LHCN-M2 (cell line): ENCODE measurements around the gene PSMD7. TPM values are rescaled to one million over a fixed set of nuclear protein-coding genes. Genes with fewer than 3 reads are reported as not detected.
"Not testable (repeated sequence)": the region's sequence is repeated elsewhere in the genome, so short reads cannot be mapped to it uniquely, and the experiment has no call there.

Experiments
- DNase-seq: peaks from one replicate; pipeline ENCODE4 v3.0.0-alpha.2; 2012; ENCODE audit warnings: low read depth
- total RNA-seq: library from RNA; depleted of rRNA; stranded (reverse); fragments of >200 nt; gene quantifications from 2 replicates; pipeline ENCODE4 v1.2.3, GENCODE V29; 2014

PSMD7 gene
- total RNA-seq, 1 experiment from 2014 or later: 99.2 TPM

- no peak for DNase-seq
These were observed 546 bp upstream of the PSMD7 start for GRCh38 chr16:74296104-74296431.

- peak; percentile 21 for DNase-seq
These were observed 591 bp downstream of the PSMD7 start for GRCh38 chr16:74297145-74297665.

GRCh38 chr16:74298104-74298503, 1.5 kb downstream of the PSMD7 start:
- no peak for DNase-seq

DNA sequence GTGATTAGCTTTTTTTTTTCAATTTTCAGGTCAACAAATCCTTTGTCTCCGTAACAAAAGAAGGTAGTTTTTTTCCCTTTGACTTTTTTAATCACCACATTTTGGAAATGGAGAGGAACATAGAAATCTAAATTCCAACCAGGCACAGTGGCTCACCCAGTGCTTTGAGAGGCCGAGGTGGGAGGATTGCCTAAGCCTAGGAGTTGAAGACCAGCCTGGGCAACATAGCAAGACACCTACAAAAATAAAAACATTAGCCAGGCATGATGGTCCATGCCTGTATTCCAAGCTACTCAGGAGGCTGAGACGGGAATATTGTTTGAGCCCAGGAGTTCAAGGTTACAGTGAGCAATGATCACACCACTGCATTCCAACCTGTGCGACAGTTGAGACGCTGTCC, 5.7 kb downstream of the PSMD7 start:
- DNase-seq: no peak

DNA sequence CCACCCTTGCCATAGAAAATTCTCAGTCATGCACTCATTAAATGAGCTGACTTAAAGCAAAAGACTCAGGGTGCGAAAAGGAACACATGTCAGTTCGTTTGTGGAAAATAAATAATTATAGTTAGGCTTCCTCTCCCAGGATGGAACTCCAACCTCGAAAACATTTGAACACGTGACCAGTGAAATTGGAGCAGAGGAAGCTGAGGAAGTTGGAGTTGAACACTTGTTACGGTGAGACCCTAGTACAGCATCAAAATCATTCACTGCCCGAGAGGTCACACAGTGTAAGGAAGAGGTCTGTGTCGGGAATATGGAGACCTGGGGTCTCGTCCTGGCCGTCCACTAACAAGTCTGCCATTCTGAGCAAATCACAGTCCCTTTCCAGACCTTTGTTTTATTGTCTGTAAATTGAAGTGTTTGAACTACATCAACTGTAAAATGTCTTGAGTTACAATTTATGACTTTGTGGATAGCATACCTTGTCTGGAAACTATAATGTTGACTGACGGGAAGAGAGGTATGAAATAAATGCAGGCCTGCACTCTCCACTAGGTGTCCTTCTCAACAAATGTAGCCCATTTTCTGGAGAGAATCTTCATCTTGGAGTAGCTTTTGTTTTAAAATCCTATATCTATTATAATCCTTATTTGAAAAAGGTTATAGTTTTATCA, 7.7 kb downstream of the PSMD7 start:
- peak; percentile 13 for DNase-seq

DNA sequence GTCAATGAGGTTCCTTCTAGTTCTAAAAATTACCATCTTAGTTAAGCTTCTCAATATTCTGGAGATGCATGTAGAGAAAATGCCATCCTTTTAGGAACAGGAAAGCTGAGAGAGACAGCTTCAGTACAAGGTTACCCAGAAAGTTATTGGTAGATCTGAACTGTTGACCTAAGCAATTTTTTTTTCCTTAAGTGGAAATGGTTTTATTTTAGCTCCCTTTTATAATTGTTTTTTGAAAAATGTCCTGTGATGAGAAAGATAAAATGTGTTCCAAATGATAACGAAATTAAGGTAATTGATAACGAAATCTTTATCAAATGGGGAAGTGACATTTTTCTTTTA, 8.2 kb downstream of the PSMD7 start:
- DNase-seq: no peak

- DNase-seq: no peak
These were observed 8.7 kb downstream of the PSMD7 start for GRCh38 chr16:74305281-74305680.

DNA sequence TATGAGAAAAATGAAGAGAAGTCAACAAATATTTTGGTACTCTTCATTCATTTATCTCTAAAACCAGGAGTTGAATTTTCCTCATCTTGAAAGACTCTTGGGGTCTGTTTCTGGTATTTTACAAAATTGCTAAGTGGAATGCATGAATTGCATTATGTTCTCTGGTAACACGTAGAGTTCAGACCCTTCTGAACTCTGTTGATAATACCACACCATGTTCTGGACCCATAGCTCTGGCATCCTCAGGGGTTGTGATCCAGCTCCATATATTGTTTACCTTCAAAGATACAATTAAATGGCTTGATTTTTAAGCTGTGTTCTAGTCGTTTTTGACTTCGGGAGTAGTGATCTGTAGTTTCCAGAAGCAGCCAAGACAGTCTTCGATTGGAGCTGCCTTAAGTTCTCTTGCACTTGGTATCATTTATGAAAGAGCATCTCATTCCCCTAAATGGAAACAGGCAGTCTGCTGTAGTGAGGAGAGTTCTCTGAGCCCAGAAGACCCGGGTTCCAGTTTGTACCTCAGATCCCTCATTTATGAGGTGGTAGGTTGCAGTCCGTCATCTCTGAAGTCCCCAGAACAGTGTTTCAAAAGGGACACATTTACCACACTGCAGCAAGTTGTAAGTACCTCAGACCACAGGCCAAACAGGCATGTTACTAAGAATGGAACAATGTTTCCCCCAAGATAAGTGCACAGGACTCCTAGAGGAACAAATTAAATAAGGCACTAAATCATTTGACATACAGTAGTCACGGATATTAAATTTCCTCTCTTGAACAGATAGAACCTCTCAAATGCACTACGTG, 9.6 kb downstream of the PSMD7 start:
- no peak for DNase-seq

DNA sequence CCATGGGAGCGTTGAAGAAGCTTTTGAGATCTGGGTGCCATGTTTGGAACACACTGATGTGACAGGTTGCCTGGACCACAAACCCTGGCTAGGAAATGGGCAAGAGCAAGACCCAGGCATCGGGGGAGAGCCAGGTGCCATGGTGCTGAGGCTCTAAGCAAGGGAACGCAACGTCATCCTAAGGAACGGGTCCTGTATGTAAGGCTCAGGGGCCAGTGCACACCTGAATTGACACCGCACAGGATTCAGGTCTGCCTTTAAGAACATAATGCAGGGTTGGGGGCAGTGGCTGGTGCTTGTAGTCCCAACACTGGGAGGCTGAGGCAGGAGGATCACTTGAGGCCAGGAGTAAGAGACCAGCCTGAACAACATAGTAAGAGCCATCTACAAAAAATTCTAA, 10.8 kb downstream of the PSMD7 start:
- no peak for DNase-seq

DNA sequence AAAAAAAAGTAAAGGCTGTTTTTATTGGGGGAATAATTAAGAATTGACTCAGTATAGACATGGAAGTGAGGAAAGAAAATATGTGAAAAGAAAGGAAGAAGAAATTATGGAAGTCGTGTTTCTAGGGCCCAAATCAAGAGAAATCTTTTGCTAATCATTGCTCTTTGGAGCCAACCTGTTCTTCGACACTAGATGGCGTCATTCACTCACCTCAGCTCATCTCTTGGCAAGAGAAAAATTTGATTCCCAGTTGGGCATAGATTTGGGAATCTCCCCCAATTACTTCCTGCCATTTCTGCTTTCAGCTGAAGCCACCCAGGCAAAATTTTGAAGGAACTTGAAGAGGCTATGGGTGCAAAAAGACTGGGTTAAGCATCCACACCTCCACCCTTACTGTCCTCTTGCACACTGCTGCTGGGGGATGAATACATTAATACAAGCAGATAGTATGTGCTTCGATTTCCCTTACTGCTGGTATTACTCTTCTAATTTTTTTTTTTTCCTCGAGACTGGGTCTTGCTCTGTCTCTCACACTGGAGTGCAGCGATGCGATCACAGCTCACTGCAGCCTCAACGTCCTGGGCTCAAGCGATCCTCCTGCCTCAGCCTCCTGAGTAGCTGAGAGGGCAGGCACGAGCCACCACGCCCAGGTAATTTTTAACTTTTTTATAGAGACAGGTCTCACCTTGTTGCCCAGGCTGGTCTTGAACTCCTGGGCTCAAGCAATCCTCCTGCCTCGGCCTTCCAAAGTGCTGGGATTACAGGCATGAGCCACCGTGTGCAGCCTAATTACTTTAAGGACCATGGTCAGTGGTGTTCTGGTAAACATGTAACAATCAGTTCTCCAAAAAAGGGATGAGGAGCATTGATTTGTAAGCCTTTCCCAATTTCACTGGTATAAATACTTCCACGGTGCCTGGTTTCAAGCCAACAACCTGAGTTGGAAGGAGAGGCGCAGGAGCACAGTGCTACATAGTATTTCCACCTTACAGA, 13.5 kb downstream of the PSMD7 start:
- peak; percentile 47 for DNase-seq

DNA sequence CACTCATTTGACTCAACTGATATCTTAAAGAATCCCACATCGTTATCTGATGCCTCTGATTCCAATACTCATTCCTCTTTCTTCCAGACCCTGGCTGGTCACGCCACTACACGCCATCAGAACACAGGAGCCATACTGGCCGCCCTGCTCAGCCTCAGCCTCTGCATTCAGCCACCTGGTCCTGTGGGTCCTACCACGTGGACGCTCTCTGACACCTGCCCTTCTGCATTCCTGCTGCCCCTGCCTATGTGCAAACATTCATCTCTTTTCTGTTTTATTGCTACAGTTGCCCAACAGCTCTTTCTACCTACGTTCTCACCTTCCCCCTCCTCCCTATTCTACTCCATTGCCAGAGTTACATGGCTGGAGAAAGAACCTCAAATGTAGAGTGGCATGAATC, 18.4 kb downstream of the PSMD7 start:
- DNase-seq: no peak

GRCh38 chr16:74320707-74321106, 24.1 kb downstream of the PSMD7 start:
- DNase-seq: no peak

DNA sequence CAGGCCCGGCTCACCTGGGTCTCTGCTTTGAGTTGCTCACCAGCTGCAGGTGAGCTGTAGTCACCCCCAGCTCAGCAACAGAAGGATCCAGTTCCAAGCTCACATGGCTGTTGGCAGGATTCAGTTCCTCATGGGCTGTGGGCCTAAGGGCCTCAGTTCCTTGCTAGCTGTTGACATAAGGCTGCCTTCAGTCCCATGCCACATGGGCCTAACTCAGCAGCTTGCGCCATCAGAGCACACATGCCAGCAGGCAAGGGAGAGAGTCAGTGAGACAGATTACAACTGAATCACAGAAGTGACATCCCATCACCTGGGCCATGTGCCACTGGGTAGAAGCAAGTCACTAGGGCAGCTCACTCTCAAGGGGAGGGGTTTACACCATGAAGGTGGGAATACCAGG, 24.7 kb downstream of the PSMD7 start:
- no peak for DNase-seq

GRCh38 chr16:74322301-74322710, 25.7 kb downstream of the PSMD7 start:
- no peak for DNase-seq

- not testable (repeated sequence) for DNase-seq
These were observed 28.2 kb downstream of the PSMD7 start for GRCh38 chr16:74324777-74325176.

GRCh38 chr16:74325641-74326040, 29.0 kb downstream of the PSMD7 start:
- no peak for DNase-seq

GRCh38 chr16:74328346-74328745, 31.7 kb downstream of the PSMD7 start:
- not testable (repeated sequence) for DNase-seq

- DNase-seq: not testable (repeated sequence)
These were observed 35.9 kb downstream of the PSMD7 start for GRCh38 chr16:74332469-74332868.

DNA sequence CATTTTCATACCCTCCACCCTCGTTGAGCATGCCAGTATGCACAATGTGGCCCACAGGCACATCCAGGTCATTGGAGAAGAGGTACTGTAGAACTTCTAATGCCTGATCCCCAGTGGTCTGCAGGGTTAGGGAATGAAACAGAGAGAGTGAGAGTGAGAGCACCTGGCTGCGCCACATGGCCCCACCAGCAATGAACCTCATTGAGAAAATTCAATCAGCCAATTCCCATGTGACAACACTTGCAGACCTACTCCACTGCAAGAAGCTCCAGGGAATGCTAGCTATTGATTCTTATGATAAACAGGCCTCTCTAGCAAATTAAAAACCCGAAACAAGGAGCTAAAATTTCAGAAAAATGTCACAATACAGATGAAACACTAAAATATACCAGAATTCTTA, 40.9 kb downstream of the PSMD7 start:
- not testable (repeated sequence) for DNase-seq

DNA sequence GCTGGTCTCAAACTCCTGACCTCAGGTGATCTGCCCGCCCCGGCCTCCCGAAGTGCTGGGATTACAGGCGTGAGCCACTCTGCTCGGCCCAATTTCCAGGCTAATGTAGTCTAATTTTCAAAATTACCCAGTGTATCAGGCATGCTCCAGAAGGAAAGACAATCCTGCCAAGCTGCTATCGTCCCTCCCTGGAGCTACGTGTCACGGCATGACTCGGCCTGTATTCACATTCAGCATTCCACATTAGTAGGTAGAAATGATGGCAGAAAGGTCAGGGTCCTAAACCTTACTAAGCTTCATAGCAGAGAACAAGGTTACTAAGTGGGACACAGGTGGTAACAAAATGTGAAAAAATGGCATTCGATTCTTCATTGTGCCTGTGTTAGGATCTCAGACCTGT, 42.6 kb downstream of the PSMD7 start:
- not testable (repeated sequence) for DNase-seq

- DNase-seq: not testable (repeated sequence)
These were observed 56.4 kb downstream of the PSMD7 start for GRCh38 chr16:74353038-74353437.
